Amniotic stem cell (primary cell): ENCODE data around the gene DGLUCY.
"Not testable (repeated sequence)": the region's sequence is repeated elsewhere in the genome, so short reads cannot be mapped to it uniquely, and the experiment has no call there.

ENCODE experiments used
- DNase-seq: peaks from one replicate; lab custom pipeline; 2025; lab: John Stamatoyannopoulos, UW

Gene DGLUCY

GRCh38 chr14:91233936-91234790 lies 120.3 kb downstream of the DGLUCY start:
- no peak for DNase-seq

DNA sequence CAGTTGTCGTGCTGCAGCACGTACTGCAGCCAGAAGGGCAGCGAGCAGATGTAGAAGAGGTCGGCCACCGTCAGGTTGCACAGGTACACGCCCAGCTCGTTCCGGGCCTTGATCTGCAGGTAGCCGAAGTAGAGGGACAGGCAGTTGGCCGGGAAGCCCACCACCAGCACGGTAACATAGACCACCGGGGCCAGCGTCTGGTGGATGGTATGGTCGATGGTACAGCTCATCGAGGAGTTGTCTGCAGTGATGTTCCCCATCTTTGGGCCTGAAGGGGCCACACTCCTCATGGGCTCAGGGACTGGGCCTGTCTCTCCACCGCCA lies 120.9 kb downstream of the DGLUCY start:
- no peak for DNase-seq

- DNase-seq: no peak
Measured at GRCh38 chr14:91235841-91236240, 122.0 kb downstream of the DGLUCY start.

GRCh38 chr14:91237219-91237618 lies 123.3 kb downstream of the DGLUCY start:
- DNase-seq: no peak

GRCh38 chr14:91238085-91238484 lies 124.2 kb downstream of the DGLUCY start:
- DNase-seq: no peak

DNA sequence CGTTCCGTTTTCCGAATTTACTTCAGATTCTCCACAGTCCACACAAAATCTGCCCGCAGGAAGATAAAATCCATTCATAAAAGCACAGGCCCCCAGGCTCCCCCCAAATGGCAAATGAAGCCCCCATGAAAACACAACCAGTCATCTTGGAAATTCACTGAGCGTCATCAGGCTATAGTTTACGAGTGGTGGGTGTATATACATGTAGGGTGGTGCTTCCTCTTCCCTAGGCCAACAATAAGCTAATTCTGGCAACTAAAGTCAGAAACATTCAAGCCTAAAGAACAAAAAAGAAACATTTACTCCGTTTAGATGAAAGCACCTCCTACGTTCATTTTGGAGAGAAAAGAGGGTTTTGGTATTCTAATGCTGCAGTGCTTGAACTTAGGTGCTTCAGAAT lies 124.8 kb downstream of the DGLUCY start:
- no peak for DNase-seq

GRCh38 chr14:91241863-91242262 lies 128.0 kb downstream of the DGLUCY start:
- no peak for DNase-seq

DNA sequence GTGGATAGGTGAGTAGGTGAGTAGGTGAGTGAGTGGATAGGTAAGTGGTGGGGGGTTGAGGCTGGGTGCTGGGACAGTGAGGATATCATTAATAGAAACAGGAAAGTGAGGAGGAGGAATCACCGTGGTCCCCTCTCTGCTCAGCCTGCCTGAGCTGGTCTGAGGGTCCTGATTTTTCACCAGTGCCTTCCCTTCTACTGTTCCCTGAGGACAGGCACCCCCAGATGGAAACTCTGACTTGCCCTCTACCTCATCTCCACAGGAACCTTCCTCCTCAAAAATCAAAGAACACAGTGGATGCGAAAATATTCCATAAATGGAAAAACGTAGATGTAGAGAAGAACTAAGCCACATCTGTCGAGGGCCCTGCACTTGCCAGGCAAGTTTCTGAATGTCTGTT lies 128.8 kb downstream of the DGLUCY start:
- DNase-seq: no peak

DNA sequence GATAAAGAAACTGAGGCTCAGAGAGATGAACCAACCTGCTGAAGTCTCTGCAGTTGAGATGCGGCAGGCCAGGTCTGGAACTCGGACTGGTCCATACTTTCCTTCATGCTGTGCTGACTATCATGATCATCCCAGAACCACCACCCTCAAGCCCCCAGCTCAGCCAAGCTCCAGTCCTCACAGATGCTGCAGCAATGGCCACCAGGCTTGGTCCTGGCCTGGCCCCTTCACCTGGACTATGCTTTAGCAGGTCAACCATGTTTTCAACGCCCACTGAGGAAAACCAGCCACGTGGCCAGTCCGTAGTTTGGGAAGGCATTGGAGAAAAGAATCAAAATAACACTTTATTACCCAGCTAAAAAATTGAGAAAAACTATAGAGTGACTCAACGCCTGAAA lies 129.2 kb downstream of the DGLUCY start:
- DNase-seq: no peak

- DNase-seq: no peak
Measured at GRCh38 chr14:91244501-91244901, 130.6 kb downstream of the DGLUCY start, which contains the start of gene GPR68. GPR68 (minus strand) TSS chr14:91244704; CDS start chr14:91235050, 9,654 bp downstream.

DNA sequence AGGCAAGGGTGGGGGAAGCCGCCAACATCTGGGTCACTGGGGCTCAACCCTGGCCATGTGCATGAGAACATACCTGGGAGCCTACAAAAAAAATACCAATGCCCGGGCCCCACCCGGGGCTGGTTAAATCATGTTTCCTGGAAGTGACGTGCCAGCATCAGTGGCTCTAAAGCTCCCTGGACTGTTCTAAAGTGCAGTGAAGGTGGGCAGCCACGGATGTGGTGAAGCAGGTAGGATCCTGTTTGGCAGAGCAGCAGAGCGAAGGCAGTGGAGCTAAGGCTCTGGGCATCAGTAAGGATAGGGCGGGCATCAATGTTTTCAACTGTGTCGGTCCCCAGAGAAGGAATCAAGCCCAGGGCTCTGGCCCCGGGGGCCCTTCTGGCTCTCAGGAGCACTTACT lies 131.2 kb downstream of the DGLUCY start:
- no peak for DNase-seq

- not testable (repeated sequence) for DNase-seq
Measured at GRCh38 chr14:91245616-91246015, 131.7 kb downstream of the DGLUCY start.

- DNase-seq: no peak
Measured at GRCh38 chr14:91246051-91246852, 132.4 kb downstream of the DGLUCY start.

GRCh38 chr14:91249841-91250616 lies 136.2 kb downstream of the DGLUCY start:
- DNase-seq: no peak

DNA sequence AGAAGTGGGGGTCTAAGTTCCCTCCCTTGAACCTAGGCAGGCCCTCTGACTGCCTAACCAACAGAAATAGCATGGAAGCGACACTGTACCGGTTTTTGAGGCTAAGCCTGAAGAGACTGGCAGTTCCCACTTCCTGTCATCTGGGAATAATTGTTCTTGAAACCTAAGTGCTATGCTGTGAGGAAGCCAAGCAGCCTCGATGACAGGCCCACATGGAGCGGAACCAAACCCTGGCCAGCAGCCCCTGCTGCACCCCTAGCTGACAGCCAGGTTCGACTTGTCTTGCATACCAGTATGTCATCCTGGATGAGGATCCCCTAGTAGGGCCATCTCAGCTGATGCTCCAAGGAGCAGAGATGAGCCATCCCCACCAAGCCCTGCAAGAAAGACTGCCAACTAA lies 137.0 kb downstream of the DGLUCY start:
- DNase-seq: no peak

GRCh38 chr14:91252871-91253794 lies 139.3 kb downstream of the DGLUCY start:
- DNase-seq: no peak

DNA sequence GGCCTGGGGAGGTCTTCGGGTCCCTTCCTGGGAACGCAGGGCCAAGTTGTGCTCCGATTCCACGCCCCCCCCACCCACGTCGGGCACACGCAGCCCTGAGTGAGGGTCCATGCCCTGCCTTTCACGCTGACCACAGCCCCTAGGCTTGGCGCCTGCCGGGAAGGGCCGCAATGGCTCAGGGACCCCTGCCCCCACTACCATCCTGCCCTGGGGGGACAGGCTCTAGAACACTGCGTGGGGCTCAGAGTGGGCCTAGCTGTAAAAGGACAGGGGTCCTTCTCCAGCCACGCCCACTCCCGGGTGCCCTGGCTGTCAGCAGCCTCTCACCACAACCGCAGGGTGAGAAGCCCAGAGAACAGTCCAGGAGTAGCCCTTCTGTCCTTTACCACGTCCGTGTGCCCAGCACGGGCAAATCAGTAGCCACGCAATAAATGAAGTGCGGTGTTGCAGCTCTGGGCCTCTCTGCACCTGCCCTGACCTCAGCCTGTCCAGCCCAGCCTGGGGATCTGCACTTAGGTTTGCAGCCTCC lies 140.0 kb downstream of the DGLUCY start:
- DNase-seq: no peak

DNA sequence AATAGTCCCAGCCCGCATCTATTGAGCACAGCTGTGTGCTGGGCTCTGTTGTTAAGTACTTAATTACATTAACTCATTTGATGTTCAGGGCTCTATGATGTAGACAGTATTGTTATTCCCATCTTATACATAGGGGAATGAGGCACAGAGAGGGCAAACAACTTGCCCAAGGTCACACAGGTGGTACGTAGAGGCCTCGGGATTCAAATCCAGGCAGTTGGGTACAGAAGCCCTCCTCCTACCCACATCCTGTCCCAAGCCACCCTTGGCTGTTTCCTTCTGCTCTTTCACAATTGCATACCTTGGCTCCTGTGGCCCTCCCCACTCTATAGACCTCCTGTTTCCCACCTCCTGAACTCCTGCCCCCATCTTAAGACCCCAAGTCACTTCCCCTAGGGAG lies 140.6 kb downstream of the DGLUCY start:
- DNase-seq: no peak

DNA sequence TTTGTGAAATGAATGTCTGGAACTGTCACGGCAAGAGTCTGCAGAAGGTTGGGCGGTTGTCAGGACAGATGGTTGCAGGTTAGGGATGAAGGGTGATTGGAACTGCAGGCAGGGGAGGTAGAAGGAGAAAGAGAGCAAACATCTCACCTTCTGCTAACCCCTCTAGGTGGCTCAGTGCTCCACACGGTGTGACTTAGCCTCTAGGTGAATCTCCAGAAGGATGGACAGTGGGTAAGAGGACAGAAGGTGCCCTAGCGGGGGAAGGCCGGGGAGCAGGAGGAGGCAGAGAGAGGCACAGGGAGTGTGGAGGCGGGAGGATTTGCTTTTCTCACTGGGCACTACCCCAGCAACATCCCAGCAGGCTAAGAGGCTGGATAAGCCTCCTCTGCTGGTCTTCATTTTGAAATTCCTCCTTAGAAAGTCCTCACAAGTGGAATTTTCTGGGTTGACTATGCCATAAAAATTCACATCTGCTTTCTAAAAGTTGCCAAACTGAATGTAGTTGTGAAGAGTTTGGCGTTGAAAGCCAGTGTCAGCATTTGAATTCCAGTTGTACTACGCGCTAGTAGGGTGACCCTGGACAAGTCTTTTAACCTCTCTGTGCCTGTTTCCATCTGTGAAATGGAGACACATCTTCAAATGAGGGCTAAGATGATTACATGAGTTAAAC lies 141.3 kb downstream of the DGLUCY start:
- DNase-seq: no peak

GRCh38 chr14:91256661-91257060 lies 142.8 kb downstream of the DGLUCY start:
- no peak for DNase-seq
